ENCODE data around the gene STXBP4. TPM values are rescaled to one million over a fixed set of nuclear protein-coding genes. Genes with fewer than 3 reads are reported as not detected.

STXBP4 gene, protein sequence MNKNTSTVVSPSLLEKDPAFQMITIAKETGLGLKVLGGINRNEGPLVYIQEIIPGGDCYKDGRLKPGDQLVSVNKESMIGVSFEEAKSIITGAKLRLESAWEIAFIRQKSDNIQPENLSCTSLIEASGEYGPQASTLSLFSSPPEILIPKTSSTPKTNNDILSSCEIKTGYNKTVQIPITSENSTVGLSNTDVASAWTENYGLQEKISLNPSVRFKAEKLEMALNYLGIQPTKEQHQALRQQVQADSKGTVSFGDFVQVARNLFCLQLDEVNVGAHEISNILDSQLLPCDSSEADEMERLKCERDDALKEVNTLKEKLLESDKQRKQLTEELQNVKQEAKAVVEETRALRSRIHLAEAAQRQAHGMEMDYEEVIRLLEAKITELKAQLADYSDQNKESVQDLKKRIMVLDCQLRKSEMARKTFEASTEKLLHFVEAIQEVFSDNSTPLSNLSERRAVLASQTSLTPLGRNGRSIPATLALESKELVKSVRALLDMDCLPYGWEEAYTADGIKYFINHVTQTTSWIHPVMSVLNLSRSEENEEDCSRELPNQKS
- polyA plus RNA-seq (2011; rRNA removed) (6.5 and 9.7 TPM in 2 replicates), polyA minus RNA-seq (2011; rRNA and poly(A)+ RNA removed) (11.3 and 13.9 TPM in 2 replicates)

- POLR2A ChIA-PET: no interaction called here
- DNase-seq (ENCODE audit: low read depth, low spot score): peak; percentile 92
- peak within 1 kb of the TSS; percentile 72 for H3K27ac ChIP-seq (ENCODE audit: low read depth, low read length)
- peak within 1 kb of the TSS; percentile 91 for H3K4me3 ChIP-seq (ENCODE audit: low read depth, low read length)
- H3K9me3 ChIP-seq (ENCODE audit: control insufficient read depth, insufficient read depth, low read length): no peaks in the 10 kb centered on the region; the same call in 1 of the 2 replicates
- CTCF ChIA-PET: interaction anchor here (1.1 to 3.3 kb wide), 2 partner anchors 12 to 24 kb away, joined by 4 to 22 read pairs; no protein-coding TSS in a partner anchor
- H3K27me3 ChIP-seq (ENCODE audit: control insufficient read depth, insufficient read depth, low read length): no peaks in the 10 kb centered on the region
- TF ChIP-seq, protein P1, sequence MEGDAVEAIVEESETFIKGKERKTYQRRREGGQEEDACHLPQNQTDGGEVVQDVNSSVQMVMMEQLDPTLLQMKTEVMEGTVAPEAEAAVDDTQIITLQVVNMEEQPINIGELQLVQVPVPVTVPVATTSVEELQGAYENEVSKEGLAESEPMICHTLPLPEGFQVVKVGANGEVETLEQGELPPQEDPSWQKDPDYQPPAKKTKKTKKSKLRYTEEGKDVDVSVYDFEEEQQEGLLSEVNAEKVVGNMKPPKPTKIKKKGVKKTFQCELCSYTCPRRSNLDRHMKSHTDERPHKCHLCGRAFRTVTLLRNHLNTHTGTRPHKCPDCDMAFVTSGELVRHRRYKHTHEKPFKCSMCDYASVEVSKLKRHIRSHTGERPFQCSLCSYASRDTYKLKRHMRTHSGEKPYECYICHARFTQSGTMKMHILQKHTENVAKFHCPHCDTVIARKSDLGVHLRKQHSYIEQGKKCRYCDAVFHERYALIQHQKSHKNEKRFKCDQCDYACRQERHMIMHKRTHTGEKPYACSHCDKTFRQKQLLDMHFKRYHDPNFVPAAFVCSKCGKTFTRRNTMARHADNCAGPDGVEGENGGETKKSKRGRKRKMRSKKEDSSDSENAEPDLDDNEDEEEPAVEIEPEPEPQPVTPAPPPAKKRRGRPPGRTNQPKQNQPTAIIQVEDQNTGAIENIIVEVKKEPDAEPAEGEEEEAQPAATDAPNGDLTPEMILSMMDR (IDR thresholded peaks at IDR 0.05; ENCODE audit: low read depth, low read length): peak; percentile 50
Observed at GRCh38 chr17:54968262-54968987, at the start of gene STXBP4, which contains the start of gene COX11. TSS of gene STXBP4 (plus strand) at chr17:54968765. CDS start at chr17:54986220, 17,455 bp downstream. TSS of gene COX11 (minus strand) at chr17:54968654. CDS start at chr17:54968646, 8 bp downstream.

DNA sequence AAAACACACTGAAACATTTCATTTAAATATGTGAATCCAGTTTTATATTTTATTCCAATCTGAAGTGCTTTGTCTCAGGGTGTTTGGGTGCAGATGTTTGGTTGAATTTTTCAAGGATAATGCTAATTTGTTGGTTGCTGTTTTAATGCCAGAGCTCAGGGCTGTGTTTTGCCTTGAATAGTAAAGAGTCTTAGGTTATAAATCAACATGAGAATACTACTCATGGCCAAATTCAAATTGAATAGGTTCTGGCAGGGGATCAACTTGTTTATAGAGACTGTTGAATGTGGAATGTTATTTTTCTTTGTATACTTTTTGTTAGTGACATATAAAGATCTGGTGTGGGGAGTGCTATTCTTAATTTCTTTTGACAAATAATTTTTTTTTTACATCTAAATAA lies 49.1 kb upstream of the STXBP4 start:
- Histone ChIP-seq H3K9me3 (ENCODE audit: control insufficient read depth, insufficient read depth, low read length) (no peaks in the 10 kb centered on the region), H3K27me3 (ENCODE audit: control insufficient read depth, insufficient read depth, low read length) (no peaks in the 10 kb centered on the region), H3K27ac (ENCODE audit: low read depth, low read length) (no peak overlapping the region), H3K4me3 (ENCODE audit: low read depth, low read length) (no peak overlapping the region)
- DNase-seq (ENCODE audit: low read depth, low spot score): no peak
- POLR2A ChIA-PET: no interaction called here
- CTCF ChIA-PET: no interaction called here
- TF ChIP-seq, protein P1 (IDR thresholded peaks at IDR 0.05; ENCODE audit: low read depth, low read length): no peak

GRCh38 chr17:54920819-54921218 lies 47.7 kb upstream of the STXBP4 start:
- Histone ChIP-seq H3K27ac (ENCODE audit: low read depth, low read length) (no peak overlapping the region), H3K27me3 (ENCODE audit: control insufficient read depth, insufficient read depth, low read length) (no peaks in the 10 kb centered on the region), H3K9me3 (ENCODE audit: control insufficient read depth, insufficient read depth, low read length) (no peaks in the 10 kb centered on the region), H3K4me3 (ENCODE audit: low read depth, low read length) (no peak overlapping the region)
- DNase-seq (ENCODE audit: low read depth, low spot score): no peak
- ChIA-PET POLR2A (no interaction called here), CTCF (no interaction called here)
- TF ChIP-seq, protein P1 (IDR thresholded peaks at IDR 0.05; ENCODE audit: low read depth, low read length): no peak

DNA sequence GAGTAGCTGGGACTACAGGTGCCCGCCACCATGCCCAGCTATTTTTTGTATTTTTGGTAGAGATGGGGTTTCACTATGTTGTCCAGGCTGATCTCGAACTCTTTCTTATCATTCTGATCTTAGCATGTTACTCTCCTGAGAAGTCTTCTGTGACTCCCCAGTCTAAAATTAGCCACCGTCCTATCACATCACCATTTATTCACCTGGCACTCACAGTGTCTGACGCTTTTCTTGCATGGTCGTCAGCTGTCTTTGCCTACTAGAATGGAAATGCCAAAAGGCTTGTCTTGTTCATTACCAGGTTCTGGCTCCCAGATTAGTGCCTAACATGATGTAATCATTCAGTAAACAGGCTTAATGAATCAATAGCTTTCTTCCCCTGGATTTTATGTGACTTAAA lies 44.2 kb upstream of the STXBP4 start:
- TF ChIP-seq, protein P1 (IDR thresholded peaks at IDR 0.05; ENCODE audit: low read depth, low read length): no peak
- POLR2A ChIA-PET: no interaction called here
- H3K27ac ChIP-seq (ENCODE audit: low read depth, low read length): no peak overlapping the region
- no peaks in the 10 kb centered on the region for H3K27me3 ChIP-seq (ENCODE audit: control insufficient read depth, insufficient read depth, low read length)
- DNase-seq (ENCODE audit: low read depth, low spot score): no peak
- H3K9me3 ChIP-seq (ENCODE audit: control insufficient read depth, insufficient read depth, low read length): no peaks in the 10 kb centered on the region
- CTCF ChIA-PET: no interaction called here
- H3K4me3 ChIP-seq (ENCODE audit: low read depth, low read length): no peak overlapping the region
